Stomach (tissue), 4 donors: ENCODE results near the gene COA3.

Experiments
- EP300 ChIP-seq: sonication (generic); formaldehyde crosslinking; IDR thresholded peaks from one replicate; pipeline ENCODE4 v1.6.1; 2017; ENCODE audit warnings: antibody characterized with exemption
- POLR2A ChIP-seq, 4 donors: fragments of 450-650 bp; IDR thresholded peaks; one replicate each; pipeline ENCODE4 v1.6.1; 2016; ENCODE audit warnings: antibody characterized with exemption in 4 of 4, control low read depth in 2 of 4, mild to moderate bottlenecking in 1 of 4, moderate library complexity in 1 of 4
- POLR2AphosphoS5 ChIP-seq, 3 donors: sonication (generic); formaldehyde crosslinking; IDR thresholded peaks; one replicate each; pipeline ENCODE4 v1.6.1; 2016; ENCODE audit warnings: antibody characterized with exemption in 3 of 3
- TF ChIP-seq, protein P1 (sequence below), 7 experiments: fragments of 450-650 bp in 4 of 7; fragments of 200-600 bp in 3 of 7; sonication (generic) in 3 of 7; IDR thresholded peaks; one replicate each; pipeline ENCODE4 v1.5.1; 2016 to 2019; ENCODE audit warnings: antibody characterized with exemption in 7 of 7, control low read depth in 2 of 7, mild to moderate bottlenecking in 1 of 7

- TF ChIP-seq, protein P1, sequence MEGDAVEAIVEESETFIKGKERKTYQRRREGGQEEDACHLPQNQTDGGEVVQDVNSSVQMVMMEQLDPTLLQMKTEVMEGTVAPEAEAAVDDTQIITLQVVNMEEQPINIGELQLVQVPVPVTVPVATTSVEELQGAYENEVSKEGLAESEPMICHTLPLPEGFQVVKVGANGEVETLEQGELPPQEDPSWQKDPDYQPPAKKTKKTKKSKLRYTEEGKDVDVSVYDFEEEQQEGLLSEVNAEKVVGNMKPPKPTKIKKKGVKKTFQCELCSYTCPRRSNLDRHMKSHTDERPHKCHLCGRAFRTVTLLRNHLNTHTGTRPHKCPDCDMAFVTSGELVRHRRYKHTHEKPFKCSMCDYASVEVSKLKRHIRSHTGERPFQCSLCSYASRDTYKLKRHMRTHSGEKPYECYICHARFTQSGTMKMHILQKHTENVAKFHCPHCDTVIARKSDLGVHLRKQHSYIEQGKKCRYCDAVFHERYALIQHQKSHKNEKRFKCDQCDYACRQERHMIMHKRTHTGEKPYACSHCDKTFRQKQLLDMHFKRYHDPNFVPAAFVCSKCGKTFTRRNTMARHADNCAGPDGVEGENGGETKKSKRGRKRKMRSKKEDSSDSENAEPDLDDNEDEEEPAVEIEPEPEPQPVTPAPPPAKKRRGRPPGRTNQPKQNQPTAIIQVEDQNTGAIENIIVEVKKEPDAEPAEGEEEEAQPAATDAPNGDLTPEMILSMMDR (IDR thresholded peaks at IDR 0.05), result no peak
- TF ChIP-seq POLR2A (IDR thresholded peaks at IDR 0.05) (no peak), POLR2AphosphoS5 (IDR thresholded peaks at IDR 0.05) (no peak), EP300 (no peak)
Measured at GRCh38 chr17:42827472-42827871, 29.0 kb upstream of the COA3 start.
